H9 (cell line): Measurements from ENCODE around the gene ZNF354B. TPM values are rescaled to one million over a fixed set of nuclear protein-coding genes. Genes with fewer than 3 reads are reported as not detected.

ENCODE experiments used
- DNase-seq: peaks from one replicate; pipeline ENCODE4 v3.0.0-alpha.2; 2017
- H2AFZ ChIP-seq: one replicate; pipeline ENCODE4 v1.6.1; 2013; ENCODE audit warnings: mild to moderate bottlenecking, low read length, control low read depth, moderate library complexity
- H2AK5ac ChIP-seq: 2 replicates; pipeline ENCODE4 v1.6.1; 2013; ENCODE audit warnings: low read length, control low read depth, mixed read lengths; ENCODE audit not compliant: insufficient read length
- H2BK120ac ChIP-seq: one replicate; pipeline ENCODE4 v1.6.1; 2013; ENCODE audit warnings: low read depth, mild to moderate bottlenecking, low read length, control low read depth, inconsistent platforms; ENCODE audit not compliant: poor library complexity, severe bottlenecking
- H2BK12ac ChIP-seq: 2 replicates; pipeline ENCODE4 v1.6.1; 2013; ENCODE audit warnings: low read length, control low read depth, mixed read lengths, low read depth; ENCODE audit not compliant: insufficient read length
- H2BK15ac ChIP-seq: 2 replicates; pipeline ENCODE4 v1.6.1; 2013; ENCODE audit warnings: low read depth, low read length, control low read depth
- H2BK20ac ChIP-seq: one replicate; pipeline ENCODE4 v1.6.1; 2013; ENCODE audit warnings: low read depth, mild to moderate bottlenecking, low read length, control low read depth, inconsistent platforms; ENCODE audit not compliant: poor library complexity, severe bottlenecking
- H2BK5ac ChIP-seq: 2 replicates; pipeline ENCODE4 v1.6.1; 2013; ENCODE audit warnings: low read length, control low read depth, mixed read lengths; ENCODE audit not compliant: insufficient read length
- H3K14ac ChIP-seq: 2 replicates; pipeline ENCODE4 v1.6.1; 2013; ENCODE audit warnings: low read length, control low read depth; ENCODE audit not compliant: insufficient read depth
- H3K18ac ChIP-seq: 2 replicates; pipeline ENCODE4 v1.6.1; 2013; ENCODE audit warnings: low read depth, mild to moderate bottlenecking, mixed read lengths, low read length, control low read depth; ENCODE audit not compliant: insufficient read length
- H3K23ac ChIP-seq: 2 replicates; pipeline ENCODE4 v1.6.1; 2013; ENCODE audit warnings: low read length, control low read depth, mixed read lengths, low read depth; ENCODE audit not compliant: insufficient read length
- H3K23me2 ChIP-seq: 2 replicates; pipeline ENCODE4 v1.6.1; 2013; ENCODE audit warnings: low read depth, mild to moderate bottlenecking, mixed read lengths, low read length, control low read depth; ENCODE audit not compliant: insufficient read length, poor library complexity, severe bottlenecking
- H3K27ac ChIP-seq: 2 replicates; pipeline ENCODE4 v1.5.1; 2013; ENCODE audit warnings: low read length, control low read depth, mixed read lengths, low read depth; ENCODE audit not compliant: insufficient read length
- H3K27me3 ChIP-seq: 2 replicates; pipeline ENCODE4 v1.6.1; 2013; ENCODE audit warnings: low read length, control low read depth, inconsistent platforms; ENCODE audit not compliant: insufficient read depth
- H3K4ac ChIP-seq: 2 replicates; pipeline ENCODE4 v1.6.1; 2013; ENCODE audit warnings: low read depth, mild to moderate bottlenecking, control low read depth, inconsistent platforms, low read length, moderate library complexity
- H3K4me1 ChIP-seq: 2 replicates; pipeline ENCODE4 v1.6.1; 2013; ENCODE audit warnings: low read length, control low read depth, inconsistent platforms; ENCODE audit not compliant: insufficient read depth
- H3K4me2 ChIP-seq: 2 replicates; pipeline ENCODE4 v1.6.1; 2013; ENCODE audit warnings: low read length, control low read depth, mixed read lengths; ENCODE audit not compliant: insufficient read length, insufficient read depth
- H3K56ac ChIP-seq: 2 replicates; pipeline ENCODE4 v1.6.1; 2013; ENCODE audit warnings: low read depth, mild to moderate bottlenecking, mixed read lengths, low read length, control low read depth; ENCODE audit not compliant: insufficient read length
- H3K79me1 ChIP-seq: 2 replicates; pipeline ENCODE4 v1.6.1; 2013; ENCODE audit warnings: low read depth, mild to moderate bottlenecking, moderate library complexity, low read length, control low read depth, inconsistent platforms; ENCODE audit not compliant: insufficient read depth, poor library complexity, severe bottlenecking
- H3K79me2 ChIP-seq: 2 replicates; pipeline ENCODE4 v1.6.1; 2013; ENCODE audit warnings: low read length, control low read depth, inconsistent platforms; ENCODE audit not compliant: insufficient read depth
- H3K9ac ChIP-seq: 2 replicates; pipeline ENCODE4 v1.6.1; 2013; ENCODE audit warnings: low read length, control low read depth, mixed read lengths; ENCODE audit not compliant: insufficient read length; ENCODE audit errors: extremely low read depth
- H3K9me3 ChIP-seq: one replicate; pipeline ENCODE4 v1.6.1; 2013; ENCODE audit warnings: low read depth, low read length, inconsistent platforms; ENCODE audit not compliant: control insufficient read depth
- H3T11ph ChIP-seq: one replicate; pipeline ENCODE4 v1.6.1; 2013; ENCODE audit warnings: mild to moderate bottlenecking, low read length, control low read depth, inconsistent platforms
- H4K20me1 ChIP-seq: one replicate; pipeline ENCODE4 v1.6.1; 2013; ENCODE audit not compliant: control insufficient read depth, insufficient read length, insufficient read depth
- H4K5ac ChIP-seq: 2 replicates; pipeline ENCODE4 v1.6.1; 2013; ENCODE audit warnings: low read depth, mild to moderate bottlenecking, mixed read lengths, low read length, control low read depth; ENCODE audit not compliant: insufficient read length
- H4K8ac ChIP-seq: replicated peaks from 2 replicates; pipeline ENCODE4 v1.6.1; 2013; ENCODE audit warnings: low read length, control low read depth, mixed read lengths, low read depth; ENCODE audit not compliant: insufficient read length
- H4K91ac ChIP-seq: 2 replicates; pipeline ENCODE4 v1.6.1; 2013; ENCODE audit warnings: low read depth, mild to moderate bottlenecking, moderate library complexity, mixed read lengths, low read length, control low read depth; ENCODE audit not compliant: insufficient read length
- H3K27ac Mint-ChIP-seq, 3 experiments: 2 replicates in 2 of 3; 3 replicates in 1 of 3; pipeline ENCODE4 v1.8.0; 2020 to 2021; ENCODE audit warnings: mixed read lengths in 3 of 3, mild to moderate bottlenecking in 1 of 3, moderate library complexity in 1 of 3
- H3K27me3 Mint-ChIP-seq: 2 replicates; pipeline ENCODE4 v1.8.0; 2021; ENCODE audit warnings: low read depth, mild to moderate bottlenecking, moderate library complexity, mixed read lengths
- H3K36me3 Mint-ChIP-seq, 3 experiments: 2 replicates in 2 of 3; 3 replicates in 1 of 3; pipeline ENCODE4 v1.8.0; 2020 to 2021; ENCODE audit warnings: low read depth in 3 of 3, mixed read lengths in 3 of 3; ENCODE audit not compliant: insufficient read depth in 1 of 3
- H3K4me1 Mint-ChIP-seq, 2 experiments: 2 replicates each; pipeline ENCODE4 v1.8.0; 2020; ENCODE audit warnings: mixed read lengths in 2 of 2
- H3K4me3 Mint-ChIP-seq, 2 experiments: 2 replicates in 1 of 2; 3 replicates in 1 of 2; pipeline ENCODE4 v1.8.0; 2020 to 2021; ENCODE audit warnings: mild to moderate bottlenecking in 2 of 2, mixed read lengths in 2 of 2, moderate library complexity in 1 of 2
- H3K9me3 Mint-ChIP-seq, 2 experiments: 2 replicates in 1 of 2; 3 replicates in 1 of 2; pipeline ENCODE4 v1.8.0; 2020; ENCODE audit warnings: mild to moderate bottlenecking in 2 of 2, mixed read lengths in 2 of 2, moderate library complexity in 1 of 2
- WGBS: extraction: QIAGEN DNeasy Blood & Tissue Kit; methylation state at CpG from one replicate; pipeline ENCODE4 v1.1.7; 2013; ENCODE audit warnings: missing lambda C conversion rate, low lambda C conversion rate, mixed read lengths; ENCODE audit not compliant: insufficient read length; ENCODE audit errors: extremely low coverage; 5-methylcytosine and 5-hydroxymethylcytosine counted together
- total RNA-seq: library from RNA; stranded (reverse); gene quantifications from 2 replicates; pipeline ENCODE4 v1.2.1, GENCODE V29; 2021
- TF ChIP-seq, protein P1 (sequence below): fragments of 200-600 bp; sonication (generic); conservative IDR thresholded peaks from 3 replicates; pipeline ENCODE4 v1.8.0; 2021; ENCODE audit warnings: antibody characterized with exemption, mild to moderate bottlenecking

The ZNF354B gene
- total RNA-seq, 1 experiment from 2014 or later: 20.6 TPM

- Mint-ChIP-seq H3K4me1 (peaks cover 22 to 40% of the 10 kb centered on the region in 2 experiments), H3K36me3 (peaks cover 0 to 8% (median 4%) of the 10 kb centered on the region in 3 experiments; a peak in 4 of 7 replicates), H3K27me3 (no peaks in the 10 kb centered on the region), H3K9me3 (peaks cover 14 to 66% of the 10 kb centered on the region in 2 experiments), H3K4me3 (no peak overlapping the region), H3K27ac (peak overlapping the region; percentile 85 to 91 (median 86); a peak in 5 of 7 replicates)
- TF ChIP-seq, protein P1, sequence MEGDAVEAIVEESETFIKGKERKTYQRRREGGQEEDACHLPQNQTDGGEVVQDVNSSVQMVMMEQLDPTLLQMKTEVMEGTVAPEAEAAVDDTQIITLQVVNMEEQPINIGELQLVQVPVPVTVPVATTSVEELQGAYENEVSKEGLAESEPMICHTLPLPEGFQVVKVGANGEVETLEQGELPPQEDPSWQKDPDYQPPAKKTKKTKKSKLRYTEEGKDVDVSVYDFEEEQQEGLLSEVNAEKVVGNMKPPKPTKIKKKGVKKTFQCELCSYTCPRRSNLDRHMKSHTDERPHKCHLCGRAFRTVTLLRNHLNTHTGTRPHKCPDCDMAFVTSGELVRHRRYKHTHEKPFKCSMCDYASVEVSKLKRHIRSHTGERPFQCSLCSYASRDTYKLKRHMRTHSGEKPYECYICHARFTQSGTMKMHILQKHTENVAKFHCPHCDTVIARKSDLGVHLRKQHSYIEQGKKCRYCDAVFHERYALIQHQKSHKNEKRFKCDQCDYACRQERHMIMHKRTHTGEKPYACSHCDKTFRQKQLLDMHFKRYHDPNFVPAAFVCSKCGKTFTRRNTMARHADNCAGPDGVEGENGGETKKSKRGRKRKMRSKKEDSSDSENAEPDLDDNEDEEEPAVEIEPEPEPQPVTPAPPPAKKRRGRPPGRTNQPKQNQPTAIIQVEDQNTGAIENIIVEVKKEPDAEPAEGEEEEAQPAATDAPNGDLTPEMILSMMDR: peak; percentile 23; the same call in 2 of the 3 replicates
- Histone ChIP-seq H3K79me2 (no peaks in the 10 kb centered on the region), H3T11ph (no peak overlapping the region), H4K5ac (no peak overlapping the region), H3K18ac (no peak overlapping the region), H4K91ac (no peak overlapping the region), H4K20me1 (no peaks in the 10 kb centered on the region), H3K9ac (no peak overlapping the region), H2AFZ (no peak overlapping the region), H3K4me2 (no peak overlapping the region), H3K27ac (no peak overlapping the region), H2BK15ac (no peak overlapping the region), H3K4ac (no peak overlapping the region), H2BK120ac (no peak overlapping the region), H3K4me1 (peaks cover 6% of the 10 kb centered on the region; the same call in 1 of the 2 replicates), H3K9me3 (no peaks in the 10 kb centered on the region), H2BK20ac (no peak overlapping the region), H3K79me1 (no peaks in the 10 kb centered on the region), H2BK5ac (no peak overlapping the region), H2AK5ac (no peak overlapping the region), H3K23me2 (no peaks in the 10 kb centered on the region), H3K56ac (no peak overlapping the region), H2BK12ac (no peak overlapping the region), H3K14ac (no peak overlapping the region), H3K27me3 (no peaks in the 10 kb centered on the region), H4K8ac (no peak overlapping the region), H3K23ac (no peak overlapping the region)
- WGBS: no CpG with 5 or more reads among the region's 6 CpGs
- no peak for DNase-seq
Measured at GRCh38 chr5:178825444-178825843, 34.3 kb upstream of the ZNF354B start.
